ENCODE results near the gene TAF6L.
"Not testable (repeated sequence)": the region's sequence is repeated elsewhere in the genome, so short reads cannot be mapped to it uniquely, and the experiment has no call there.

TAF6L gene

GRCh38 chr11:62757846-62758788 is 13.1 kb upstream of the TAF6L start:
- no peak for DNase-seq

GRCh38 chr11:62760867-62761227 is 10.3 kb upstream of the TAF6L start:
- DNase-seq = not testable (repeated sequence)

GRCh38 chr11:62770778-62771143 is 435 bp upstream of the TAF6L start:
- no peak for DNase-seq

- DNase-seq = no peak
These were observed 3.2 kb downstream of the TAF6L start for GRCh38 chr11:62774407-62774806.

GRCh38 chr11:62775646-62776045 is 4.5 kb downstream of the TAF6L start:
- no peak for DNase-seq

GRCh38 chr11:62777389-62777788 is 6.2 kb downstream of the TAF6L start:
- DNase-seq = no peak

GRCh38 chr11:62778441-62778840 is 7.2 kb downstream of the TAF6L start:
- no peak for DNase-seq

- no peak for DNase-seq
These were observed 11.6 kb downstream of the TAF6L start for GRCh38 chr11:62782753-62783152.

- peak; percentile 87 for DNase-seq
These were observed 15.3 kb downstream of the TAF6L start for GRCh38 chr11:62786318-62787004.

- DNase-seq = peak; percentile 99
These were observed 16.0 kb downstream of the TAF6L start, which contains the start of gene TMEM179B for GRCh38 chr11:62787005-62787759. Gene TMEM179B, plus strand, starts transcription at chr11:62787402. Its CDS starts 30 bp downstream, at chr11:62787432.

GRCh38 chr11:62788991-62789390 is 17.8 kb downstream of the TAF6L start:
- no peak for DNase-seq

GRCh38 chr11:62789576-62789975 is 18.4 kb downstream of the TAF6L start:
- DNase-seq = no peak

- peak; percentile 94 for DNase-seq
These were observed 20.5 kb downstream of the TAF6L start, which contains the start of gene TMEM223 for GRCh38 chr11:62791501-62792201. Gene TMEM223, minus strand, starts transcription at chr11:62792006. Its CDS starts 12 bp downstream, at chr11:62791994.

- DNase-seq = peak; percentile 27
These were observed 21.0 kb downstream of the TAF6L start for GRCh38 chr11:62792202-62792575.

- no peak for DNase-seq
These were observed 23.1 kb downstream of the TAF6L start for GRCh38 chr11:62794201-62794775.

GRCh38 chr11:62796281-62796680 is 25.1 kb downstream of the TAF6L start:
- DNase-seq = no peak

- no peak for DNase-seq
These were observed 28.3 kb downstream of the TAF6L start for GRCh38 chr11:62799486-62799885.

GRCh38 chr11:62801071-62801470 is 29.9 kb downstream of the TAF6L start:
- no peak for DNase-seq

- DNase-seq = no peak
These were observed 33.3 kb downstream of the TAF6L start for GRCh38 chr11:62804310-62805075.

GRCh38 chr11:62805076-62805892 is 34.1 kb downstream of the TAF6L start, which contains the start of gene NXF1:
Gene NXF1, minus strand, starts transcription at chr11:62805440. Its CDS starts 84 bp downstream, at chr11:62805356.
- peak; percentile 95 for DNase-seq
